Measurements from ENCODE around the gene INTS12. TPM values are rescaled to one million over a fixed set of nuclear protein-coding genes. Genes with fewer than 3 reads are reported as not detected.

The INTS12 gene
- total RNA-seq, 3 donors from 2014 or later (not counting 1 experiment from before 2014, with no cell fraction given), result 19.4 to 22.8 (median 19.9) TPM

- DNase-seq, result no peak
- Mint-ChIP-seq H3K36me3 (no peaks in the 10 kb centered on the region), H3K27me3 (ENCODE audit: low read depth in 2 of 2) (no peaks in the 10 kb centered on the region), H3K27ac (no peak overlapping the region), H3K9me3 (no peaks in the 10 kb centered on the region), H3K4me1 (no peaks in the 10 kb centered on the region), H3K4me3 (no peak overlapping the region)
- WGBS (ENCODE audit: insufficient coverage), result 82% methylated on average over 2 of the region's 2 CpGs
- Histone ChIP-seq H3K9me3 (ENCODE audit: control insufficient read depth, insufficient read depth, low read length) (no peaks in the 10 kb centered on the region), H3K4me3 (ENCODE audit: low read length) (no peak overlapping the region), H3K27ac (ENCODE audit: low read length) (no peak overlapping the region), H3K4me1 (ENCODE audit: control insufficient read depth, insufficient read depth, low read length) (no peaks in the 10 kb centered on the region), H3K27me3 (ENCODE audit: control insufficient read depth, insufficient read depth, low read length) (no peaks in the 10 kb centered on the region), H3K36me3 (ENCODE audit: control insufficient read depth, insufficient read depth, low read length) (no peaks in the 10 kb centered on the region)
- intact Hi-C loops (cut with micrococcal nuclease), result no loop called here
- no peak for ATAC-seq
- TF ChIP-seq, protein P1, sequence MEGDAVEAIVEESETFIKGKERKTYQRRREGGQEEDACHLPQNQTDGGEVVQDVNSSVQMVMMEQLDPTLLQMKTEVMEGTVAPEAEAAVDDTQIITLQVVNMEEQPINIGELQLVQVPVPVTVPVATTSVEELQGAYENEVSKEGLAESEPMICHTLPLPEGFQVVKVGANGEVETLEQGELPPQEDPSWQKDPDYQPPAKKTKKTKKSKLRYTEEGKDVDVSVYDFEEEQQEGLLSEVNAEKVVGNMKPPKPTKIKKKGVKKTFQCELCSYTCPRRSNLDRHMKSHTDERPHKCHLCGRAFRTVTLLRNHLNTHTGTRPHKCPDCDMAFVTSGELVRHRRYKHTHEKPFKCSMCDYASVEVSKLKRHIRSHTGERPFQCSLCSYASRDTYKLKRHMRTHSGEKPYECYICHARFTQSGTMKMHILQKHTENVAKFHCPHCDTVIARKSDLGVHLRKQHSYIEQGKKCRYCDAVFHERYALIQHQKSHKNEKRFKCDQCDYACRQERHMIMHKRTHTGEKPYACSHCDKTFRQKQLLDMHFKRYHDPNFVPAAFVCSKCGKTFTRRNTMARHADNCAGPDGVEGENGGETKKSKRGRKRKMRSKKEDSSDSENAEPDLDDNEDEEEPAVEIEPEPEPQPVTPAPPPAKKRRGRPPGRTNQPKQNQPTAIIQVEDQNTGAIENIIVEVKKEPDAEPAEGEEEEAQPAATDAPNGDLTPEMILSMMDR (IDR thresholded peaks at IDR 0.05), result no peak
Observed at GRCh38 chr4:105725623-105726022, 17.1 kb upstream of the INTS12 start.

DNA sequence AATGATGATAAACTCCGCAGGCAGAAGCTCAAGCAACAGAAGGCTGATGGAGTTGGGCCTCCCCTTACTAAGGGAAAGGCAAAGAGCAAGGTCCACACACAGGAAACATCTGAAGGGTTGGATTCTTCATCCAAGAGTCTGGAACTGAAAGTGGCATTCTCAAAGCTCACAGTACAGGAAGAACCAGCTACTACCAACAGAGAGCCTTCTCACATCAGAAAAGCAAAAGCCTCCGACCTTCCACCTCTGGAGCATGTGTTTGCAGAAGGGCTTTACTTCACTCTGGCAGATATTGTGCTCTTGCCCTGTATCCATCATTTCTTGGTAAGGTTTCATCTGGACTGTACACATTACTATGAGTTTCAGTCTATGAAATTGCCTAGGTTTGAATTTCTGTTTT, 10.7 kb upstream of the INTS12 start:
- H3K4me1 ChIP-seq (ENCODE audit: control insufficient read depth, insufficient read depth, low read length), result no peaks in the 10 kb centered on the region
- no peak overlapping the region for H3K4me3 ChIP-seq (ENCODE audit: low read length)
- Mint-ChIP-seq H3K27me3 (ENCODE audit: low read depth in 2 of 2) (no peaks in the 10 kb centered on the region), H3K4me1 (no peaks in the 10 kb centered on the region), H3K9me3 (no peaks in the 10 kb centered on the region), H3K27ac (no peak overlapping the region), H3K4me3 (no peak overlapping the region), H3K36me3 (no peaks in the 10 kb centered on the region)
- 96% methylated on average over 2 of the region's 2 CpGs for WGBS (ENCODE audit: insufficient coverage)
- no peaks in the 10 kb centered on the region for H3K27me3 ChIP-seq (ENCODE audit: control insufficient read depth, insufficient read depth, low read length)
- intact Hi-C loops (cut with micrococcal nuclease), result no loop called here
- H3K27ac ChIP-seq (ENCODE audit: low read length), result no peak overlapping the region
- TF ChIP-seq, protein P1 (IDR thresholded peaks at IDR 0.05), result no peak
- DNase-seq (no peak), ATAC-seq (no peak)
- H3K9me3 ChIP-seq (ENCODE audit: control insufficient read depth, insufficient read depth, low read length), result no peaks in the 10 kb centered on the region
- peaks cover 2% of the 10 kb centered on the region for H3K36me3 ChIP-seq (ENCODE audit: control insufficient read depth, insufficient read depth, low read length)

- ATAC-seq (no peak), DNase-seq (peak in 1 of 2 donors; percentile 54)
- peaks cover 2% of the 10 kb centered on the region for H3K36me3 ChIP-seq (ENCODE audit: control insufficient read depth, insufficient read depth, low read length)
- Mint-ChIP-seq H3K4me1 (no peaks in the 10 kb centered on the region), H3K9me3 (no peaks in the 10 kb centered on the region), H3K27ac (no peak overlapping the region), H3K27me3 (ENCODE audit: low read depth in 2 of 2) (no peaks in the 10 kb centered on the region), H3K4me3 (no peak overlapping the region), H3K36me3 (no peaks in the 10 kb centered on the region)
- no peak overlapping the region for H3K27ac ChIP-seq (ENCODE audit: low read length)
- no peaks in the 10 kb centered on the region for H3K9me3 ChIP-seq (ENCODE audit: control insufficient read depth, insufficient read depth, low read length)
- no peak overlapping the region for H3K4me3 ChIP-seq (ENCODE audit: low read length)
- H3K4me1 ChIP-seq (ENCODE audit: control insufficient read depth, insufficient read depth, low read length), result no peaks in the 10 kb centered on the region
- intact Hi-C loops (cut with micrococcal nuclease), result no loop called here
- TF ChIP-seq, protein P1 (IDR thresholded peaks at IDR 0.05), result peak; percentile 57
- H3K27me3 ChIP-seq (ENCODE audit: control insufficient read depth, insufficient read depth, low read length), result no peaks in the 10 kb centered on the region
- WGBS (ENCODE audit: insufficient coverage), result 50% methylated on average over 2 of the region's 4 CpGs
Observed at GRCh38 chr4:105715692-105716278, 7.3 kb upstream of the INTS12 start.

GRCh38 chr4:105714932-105715331, 6.4 kb upstream of the INTS12 start:
- no peak overlapping the region for H3K27ac Mint-ChIP-seq
- H3K36me3 Mint-ChIP-seq, result no peaks in the 10 kb centered on the region
- H3K4me1 ChIP-seq (ENCODE audit: control insufficient read depth, insufficient read depth, low read length), result no peaks in the 10 kb centered on the region
- no peak overlapping the region for H3K4me3 ChIP-seq (ENCODE audit: low read length)
- WGBS (ENCODE audit: insufficient coverage), result no CpG with 5 or more reads among the region's 1 CpG
- ATAC-seq (no peak), DNase-seq (no peak)
- intact Hi-C loops (cut with micrococcal nuclease), result no loop called here
- no peaks in the 10 kb centered on the region for H3K9me3 Mint-ChIP-seq
- TF ChIP-seq, protein P1 (IDR thresholded peaks at IDR 0.05), result no peak
- H3K27me3 Mint-ChIP-seq (ENCODE audit: low read depth in 2 of 2), result no peaks in the 10 kb centered on the region
- H3K27ac ChIP-seq (ENCODE audit: low read length), result no peak overlapping the region
- H3K36me3 ChIP-seq (ENCODE audit: control insufficient read depth, insufficient read depth, low read length), result peaks cover 2% of the 10 kb centered on the region
- H3K27me3 ChIP-seq (ENCODE audit: control insufficient read depth, insufficient read depth, low read length), result no peaks in the 10 kb centered on the region
- no peaks in the 10 kb centered on the region for H3K9me3 ChIP-seq (ENCODE audit: control insufficient read depth, insufficient read depth, low read length)
- no peaks in the 10 kb centered on the region for H3K4me1 Mint-ChIP-seq
- no peak overlapping the region for H3K4me3 Mint-ChIP-seq
